ENCODE measurements around the gene PLD2.
A peak's percentile ranks its signal among the peaks of the same experiment; 100 is the strongest.

PLD2 gene

DNA sequence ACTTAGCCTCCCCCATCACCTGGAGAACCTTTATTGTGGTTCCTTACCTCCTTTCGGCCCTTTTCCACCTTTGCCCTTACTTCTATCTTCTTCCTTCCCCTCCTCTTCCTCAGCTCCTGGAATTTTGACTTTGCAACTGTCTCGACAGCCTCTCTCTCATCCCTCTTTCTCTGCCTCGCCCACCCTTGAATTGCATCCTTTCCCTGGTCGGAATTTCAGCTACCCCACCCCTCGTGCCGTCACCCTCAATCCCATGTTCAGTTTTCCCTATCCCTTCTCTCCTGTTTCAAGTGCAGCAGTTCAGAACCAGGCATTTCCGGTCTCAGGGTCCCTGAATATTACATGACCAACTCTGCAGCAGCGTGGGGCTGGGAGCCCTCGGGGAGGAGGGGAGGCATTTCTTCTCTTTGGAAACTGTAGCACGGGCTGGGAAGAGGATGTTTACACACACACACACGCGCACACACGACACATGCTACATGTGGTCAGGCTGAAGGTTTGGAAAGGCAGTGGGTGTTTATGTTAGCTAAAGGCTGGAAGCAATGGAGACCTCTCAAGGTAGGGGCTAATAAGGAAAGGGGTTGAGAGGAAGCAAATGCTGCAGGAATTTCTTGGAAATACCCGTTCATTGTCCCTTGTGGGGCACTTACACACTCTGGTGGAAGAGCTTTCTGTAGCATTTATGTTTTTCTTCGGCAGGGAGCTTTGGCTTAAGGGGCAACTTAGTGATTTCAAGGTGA lies 27.2 kb downstream of the PLD2 start:
- DNase-seq (ENCODE audit: low read depth in 2 of 2): peak in 1 of 2 experiments; percentile 14

DNA sequence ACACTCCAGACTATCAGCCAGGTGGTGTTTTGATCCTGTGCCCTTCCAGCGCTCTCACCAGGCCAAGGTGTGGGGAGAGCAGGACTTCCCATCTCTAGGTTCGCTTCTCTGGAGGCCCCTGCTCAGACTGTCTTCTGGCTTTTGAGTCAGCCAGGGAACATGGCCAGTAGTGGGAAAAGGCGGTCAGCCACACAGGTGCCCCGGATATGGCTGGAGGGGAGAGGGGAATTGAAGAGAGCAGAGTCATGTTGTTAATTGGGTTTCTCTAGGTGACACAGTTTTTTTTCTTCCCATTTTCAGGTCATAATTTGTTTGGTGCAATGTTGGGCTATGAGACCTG lies 27.7 kb downstream of the PLD2 start:
- DNase-seq (ENCODE audit: low read depth in 2 of 2): no peak

DNA sequence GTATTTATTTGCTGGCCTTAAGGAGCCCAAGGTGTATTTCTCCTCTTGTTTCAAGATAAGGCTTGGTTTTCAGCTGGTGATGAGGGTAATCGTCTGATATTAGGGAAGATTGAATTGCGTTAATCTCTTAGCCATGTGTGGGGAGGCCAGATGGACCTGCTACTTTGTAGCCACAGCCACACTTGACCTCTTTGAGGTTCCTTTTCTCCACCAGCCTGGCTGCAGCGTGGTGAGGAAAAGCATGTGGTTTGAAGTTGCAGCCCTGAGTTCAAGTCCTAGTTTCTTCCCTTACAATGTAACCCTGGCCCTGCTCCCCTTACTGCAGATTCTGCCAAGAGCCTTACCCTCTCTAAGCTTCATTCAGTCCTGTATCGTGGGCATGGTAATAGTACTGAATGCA lies 29.3 kb downstream of the PLD2 start:
- DNase-seq (ENCODE audit: low read depth in 2 of 2): no peak

DNA sequence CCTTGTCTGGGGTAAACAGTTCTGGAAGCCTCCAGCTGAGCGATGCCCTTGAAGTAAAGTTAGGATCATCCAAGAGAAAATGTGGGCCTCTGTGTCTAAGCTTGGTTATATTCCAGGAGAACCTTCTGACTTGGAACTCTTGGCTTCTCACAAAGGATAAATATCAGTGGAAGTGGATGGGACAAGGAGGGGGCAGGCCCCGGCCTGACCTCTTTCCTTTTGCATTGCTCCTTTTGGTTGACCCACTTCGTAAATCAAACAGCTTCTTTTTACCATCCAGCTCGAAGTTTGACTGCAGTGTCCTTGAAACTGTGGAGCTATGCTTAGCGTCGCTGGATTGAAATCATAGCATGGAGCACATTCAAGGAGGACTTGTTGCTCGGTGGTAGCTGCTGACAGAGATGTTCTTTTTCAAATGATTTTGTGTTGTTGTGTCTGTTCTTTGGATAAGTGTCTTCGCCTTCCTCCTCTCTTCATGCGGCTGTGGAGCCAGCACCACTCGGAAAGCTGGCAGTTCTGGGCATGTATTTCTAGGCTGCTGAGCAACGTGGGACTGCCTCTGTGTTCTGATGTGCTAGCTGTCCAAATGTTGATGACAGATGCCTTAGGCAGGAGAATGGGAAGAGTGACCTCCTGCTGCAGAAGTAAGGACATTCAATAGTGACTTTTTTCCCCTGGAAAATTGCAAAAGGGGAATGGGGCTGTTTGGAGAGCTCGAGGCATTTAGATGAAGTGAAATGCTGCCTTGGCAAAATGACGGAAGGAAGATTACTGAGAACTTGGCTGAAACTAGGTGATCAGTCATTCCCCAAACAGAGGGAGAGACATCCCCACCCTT lies 30.7 kb downstream of the PLD2 start:
- no peak for DNase-seq (ENCODE audit: low read depth in 2 of 2)

DNA sequence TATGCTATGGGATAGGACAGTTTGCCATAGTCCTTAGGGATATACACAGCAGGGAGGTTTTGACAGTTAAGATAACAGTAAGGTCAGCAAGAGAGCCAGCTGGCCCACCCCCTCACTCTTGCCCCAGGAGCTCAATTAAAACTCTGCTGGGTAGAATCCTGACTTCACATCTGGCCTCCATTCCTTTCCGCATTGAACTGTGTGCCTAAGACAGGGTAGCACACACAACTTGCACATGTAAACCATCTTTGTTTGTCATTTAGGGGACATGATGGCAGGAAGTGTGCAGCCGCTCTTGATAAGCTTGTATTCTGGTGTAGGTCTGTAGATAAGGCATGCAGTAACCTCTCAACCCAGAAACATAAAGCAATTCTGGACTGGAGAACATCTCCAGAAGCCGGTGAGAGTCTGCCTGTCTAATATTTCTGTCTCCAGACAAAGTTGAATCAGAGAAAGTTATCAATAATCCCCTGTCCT lies 31.4 kb downstream of the PLD2 start:
- no peak for DNase-seq (ENCODE audit: low read depth in 2 of 2)

DNA sequence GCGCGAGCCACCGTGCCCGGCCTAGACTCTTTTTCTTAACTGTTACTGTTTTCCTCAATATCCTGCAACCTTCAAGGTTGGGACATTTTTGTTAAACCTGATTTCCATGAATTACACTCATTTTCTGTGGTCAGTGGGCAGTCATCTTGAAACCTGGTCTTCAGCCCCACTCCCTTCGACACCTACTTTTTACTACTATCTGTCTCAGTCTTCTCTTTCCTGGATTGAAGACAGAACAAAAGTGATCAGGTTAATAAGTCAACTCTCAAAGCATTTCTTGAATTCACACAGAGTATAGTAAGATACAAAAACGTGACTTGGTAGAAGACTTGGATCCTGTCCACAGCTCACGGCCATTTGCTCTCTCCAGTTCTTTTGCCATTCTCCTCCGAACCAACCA lies 32.3 kb downstream of the PLD2 start:
- DNase-seq (ENCODE audit: low read depth in 2 of 2): no peak

DNA sequence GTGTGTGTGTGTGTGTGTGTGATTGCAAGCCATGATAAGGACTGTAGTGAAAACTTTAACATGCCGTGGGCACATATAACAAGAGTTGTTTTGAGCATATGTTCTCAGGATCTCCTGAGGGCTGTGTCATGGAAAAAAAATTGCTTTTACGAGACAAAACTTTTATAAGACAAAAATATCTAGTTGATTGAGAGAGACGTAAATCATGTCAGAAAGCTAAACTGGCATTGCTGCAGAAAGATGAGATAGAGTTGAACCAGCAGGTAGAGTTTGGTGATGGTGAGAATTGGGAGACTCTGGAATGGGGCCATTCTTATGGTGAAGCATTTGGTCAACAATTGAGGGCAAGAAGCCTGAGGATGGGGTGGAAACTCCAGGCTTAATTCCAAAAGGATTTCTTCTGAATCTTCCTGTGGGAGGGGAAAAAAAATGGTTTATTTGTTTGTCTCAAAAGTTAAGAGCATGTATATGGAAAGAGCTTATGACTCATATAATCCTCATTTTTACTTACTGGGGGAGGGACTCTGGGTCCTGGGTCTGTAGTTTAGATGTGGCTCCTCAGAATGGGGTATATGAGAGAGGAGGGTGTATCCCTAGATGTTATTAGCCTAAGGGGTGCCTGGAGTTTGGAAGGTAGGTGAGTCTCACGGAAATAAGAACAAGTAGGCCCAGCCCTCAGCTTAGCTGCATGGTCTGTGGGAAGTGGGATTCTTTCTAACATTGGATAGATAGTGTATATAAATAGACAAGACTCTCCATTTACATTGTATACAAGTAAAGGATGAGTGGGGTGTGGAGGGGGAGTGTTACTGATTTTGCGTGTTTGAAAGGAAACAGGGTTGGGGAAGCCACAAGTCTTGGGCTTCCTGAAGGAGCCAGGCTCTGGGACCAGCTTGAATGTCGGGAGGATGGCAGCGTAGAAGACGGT lies 33.3 kb downstream of the PLD2 start:
- DNase-seq (ENCODE audit: low read depth in 2 of 2): no peak

DNA sequence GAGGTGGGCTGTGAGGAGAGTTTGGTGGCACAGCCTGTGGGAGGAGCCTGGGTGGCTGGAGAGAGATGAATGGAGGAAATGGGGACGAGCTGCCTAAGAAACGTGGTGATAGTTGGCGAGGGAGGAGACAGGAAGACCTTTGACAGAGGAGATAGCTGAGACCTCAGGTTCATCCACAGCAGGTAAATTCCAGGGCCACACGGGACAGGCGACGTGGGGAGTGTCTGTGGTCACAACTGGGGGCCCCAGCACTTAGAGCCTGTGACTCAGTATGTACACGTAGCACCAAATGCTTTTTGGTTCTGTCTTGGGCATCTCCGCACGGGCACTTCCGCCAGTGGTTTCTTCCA lies 33.9 kb downstream of the PLD2 start:
- no peak for DNase-seq (ENCODE audit: low read depth in 2 of 2)

DNA sequence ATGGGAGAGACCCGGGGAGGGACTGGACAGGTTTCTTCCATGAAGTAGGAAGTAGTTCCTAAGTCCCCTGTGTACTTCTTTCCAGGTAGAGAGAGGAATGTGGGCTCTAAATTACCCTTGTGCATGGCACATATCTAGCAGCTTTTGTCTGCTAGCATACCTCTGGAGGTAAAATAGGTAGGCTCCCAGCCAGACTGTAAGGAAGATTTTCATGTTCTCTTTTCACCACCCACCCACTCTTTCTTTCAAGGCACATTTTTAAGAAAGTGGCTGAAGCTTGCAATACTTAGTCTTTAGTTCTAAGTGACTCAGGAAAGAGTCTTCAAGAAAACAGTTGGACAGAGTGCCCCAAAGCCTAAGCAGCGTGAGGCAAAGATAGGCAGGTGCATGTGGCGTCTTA lies 35.4 kb downstream of the PLD2 start:
- DNase-seq (ENCODE audit: low read depth in 2 of 2): no peak

DNA sequence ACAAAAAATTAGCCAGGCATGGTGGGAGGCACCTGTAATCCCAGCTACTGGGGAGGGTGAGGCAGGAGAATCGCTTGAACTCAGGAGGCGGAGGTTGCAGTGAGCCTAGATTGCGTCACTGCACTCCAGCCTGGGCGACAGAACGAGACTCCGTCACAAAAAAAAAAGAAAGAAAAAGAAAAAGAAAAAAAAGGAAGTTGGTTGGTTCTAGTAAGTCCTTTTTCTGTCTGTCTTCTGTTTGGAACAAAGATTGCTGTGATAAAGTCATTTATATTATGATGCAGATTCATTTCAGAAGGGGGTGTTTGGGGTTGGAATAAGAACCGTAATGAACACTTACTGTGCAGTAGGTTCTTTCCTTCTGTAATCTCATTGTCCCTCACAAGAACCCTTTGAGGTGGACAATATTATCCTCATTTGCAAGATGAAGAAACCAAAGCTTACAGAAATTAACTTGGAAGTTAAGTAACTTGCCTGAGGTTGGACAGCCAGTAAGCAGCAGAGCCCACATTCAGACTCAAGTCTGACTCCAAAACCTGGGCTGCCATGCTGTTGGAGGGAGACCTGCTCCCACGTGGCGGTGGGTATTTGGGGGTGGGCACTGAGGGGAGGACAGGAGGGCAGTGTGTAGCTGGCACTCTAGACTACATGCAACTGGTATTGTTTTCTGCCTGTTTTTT lies 36.5 kb downstream of the PLD2 start:
- DNase-seq (ENCODE audit: low read depth in 2 of 2): no peak

DNA sequence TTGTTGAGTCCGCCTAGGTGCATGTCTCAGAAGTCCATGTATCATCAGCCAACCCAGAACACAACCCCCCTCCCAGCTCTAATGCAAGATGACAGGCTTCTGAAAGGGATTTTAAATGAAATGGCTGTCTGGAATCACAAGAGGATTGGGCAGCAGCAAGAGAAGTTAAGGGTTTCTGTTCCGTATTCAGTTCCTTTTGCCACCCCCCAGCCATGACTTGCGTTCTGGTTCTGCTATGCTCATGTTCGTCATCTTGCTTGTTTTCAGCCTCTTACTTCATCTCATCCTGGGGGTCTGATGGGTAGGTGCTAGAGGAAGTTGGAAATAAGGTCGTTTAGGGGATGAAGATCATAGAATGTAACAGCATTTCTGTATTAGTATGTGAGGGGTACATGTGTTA lies 38.2 kb downstream of the PLD2 start:
- DNase-seq (ENCODE audit: low read depth in 2 of 2): no peak

DNA sequence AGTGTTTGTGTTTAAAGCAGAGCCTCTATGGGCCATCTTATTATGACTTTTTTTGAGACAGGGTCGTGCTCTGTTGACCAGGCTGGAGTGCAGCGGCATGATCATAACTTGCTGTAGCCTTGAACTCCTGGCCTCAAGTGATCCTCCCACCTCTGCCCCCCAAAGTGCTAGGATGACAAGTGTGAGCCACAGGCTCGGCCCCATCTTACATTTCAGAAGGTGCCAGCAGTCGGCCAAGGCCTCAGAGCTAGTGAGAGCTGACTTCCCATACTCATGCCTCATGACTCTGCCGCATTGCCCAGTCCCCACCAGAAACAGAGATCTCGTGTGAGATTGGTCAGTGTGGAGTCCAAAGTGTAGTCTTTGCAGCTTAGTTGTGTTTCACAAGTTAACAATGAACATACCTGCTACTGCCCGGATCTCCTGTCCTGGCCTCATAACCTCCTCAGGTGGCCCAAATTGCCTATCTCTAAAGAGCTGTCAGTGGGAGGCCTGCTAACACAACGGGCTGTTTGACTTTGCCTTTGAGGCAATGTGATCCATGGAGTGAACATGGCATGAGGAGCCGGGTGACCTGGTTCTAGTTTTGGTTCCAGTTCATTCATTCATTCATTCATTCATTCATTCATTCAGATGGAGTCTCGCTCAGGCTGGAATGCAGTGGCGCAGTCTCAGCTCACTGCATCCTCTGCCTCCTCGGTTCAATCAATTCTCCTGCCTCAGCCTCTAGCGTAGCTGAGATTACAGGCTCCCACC lies 39.9 kb downstream of the PLD2 start:
- no peak for DNase-seq (ENCODE audit: low read depth in 2 of 2)

DNA sequence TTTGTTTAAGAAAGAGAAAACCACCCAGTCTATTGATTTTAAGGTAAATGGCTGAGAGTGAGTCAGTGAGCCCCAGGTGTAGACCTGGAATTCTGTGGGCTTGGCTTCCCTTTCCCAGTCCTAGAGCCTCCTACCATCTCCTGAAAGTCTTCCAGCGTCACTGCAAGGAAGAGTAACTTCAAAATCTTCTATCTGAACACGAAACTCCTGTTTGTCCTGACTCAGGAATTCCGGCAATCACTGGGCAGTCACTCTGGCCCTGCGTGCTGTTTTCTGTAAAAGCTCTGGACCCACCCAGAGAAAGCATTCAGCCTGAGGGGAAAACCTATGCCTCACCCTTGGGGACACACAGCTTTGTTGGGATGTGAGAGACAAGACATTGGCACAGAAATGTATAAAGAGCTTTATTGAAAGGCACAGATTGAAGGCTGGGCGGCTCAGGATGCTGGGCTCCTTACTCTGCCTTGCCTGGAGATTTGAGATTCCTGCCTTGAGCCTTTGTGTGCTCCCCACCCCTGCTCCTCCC lies 42.1 kb downstream of the PLD2 start:
- DNase-seq (ENCODE audit: low read depth in 2 of 2): no peak

DNA sequence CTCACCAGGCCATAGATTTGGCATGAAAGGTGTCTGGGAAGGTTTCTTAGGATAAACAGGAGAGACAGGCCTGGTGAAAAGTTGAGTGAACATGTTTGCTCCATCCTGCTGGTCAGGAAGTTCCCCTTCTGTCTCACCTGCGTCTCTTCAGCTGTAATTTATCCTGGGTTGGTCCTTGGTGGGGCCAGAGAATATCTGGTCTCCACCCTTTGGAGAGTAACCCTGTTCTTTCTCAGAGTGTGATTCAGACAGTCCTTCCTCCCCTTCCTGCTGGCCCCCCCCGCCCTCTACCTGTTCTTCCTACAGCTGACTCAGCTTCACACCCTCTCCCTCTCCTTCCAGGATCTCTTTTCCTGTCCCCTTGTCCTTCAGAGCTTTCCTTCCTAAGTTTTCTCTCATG lies 43.3 kb downstream of the PLD2 start:
- DNase-seq (ENCODE audit: low read depth in 2 of 2): no peak

DNA sequence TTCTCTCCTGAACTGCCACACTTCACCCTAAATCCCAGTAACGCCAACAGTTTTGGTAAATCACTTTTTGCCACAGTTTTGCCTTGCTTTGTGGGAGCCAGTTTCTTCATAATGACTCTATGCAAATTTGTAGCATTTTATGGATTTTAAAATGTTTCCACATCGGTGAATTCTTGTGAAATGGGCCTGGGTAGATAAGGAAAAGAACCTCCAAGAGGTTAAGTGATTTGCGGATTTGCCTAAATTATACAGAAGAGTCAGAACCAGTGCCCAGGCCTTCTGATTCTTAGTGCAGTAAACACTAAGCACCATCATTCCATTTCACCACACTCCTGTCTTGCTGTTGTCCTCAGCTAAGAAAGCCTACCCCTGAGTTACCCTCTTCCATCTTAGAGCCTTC lies 44.1 kb downstream of the PLD2 start:
- no peak for DNase-seq (ENCODE audit: low read depth in 2 of 2)

DNA sequence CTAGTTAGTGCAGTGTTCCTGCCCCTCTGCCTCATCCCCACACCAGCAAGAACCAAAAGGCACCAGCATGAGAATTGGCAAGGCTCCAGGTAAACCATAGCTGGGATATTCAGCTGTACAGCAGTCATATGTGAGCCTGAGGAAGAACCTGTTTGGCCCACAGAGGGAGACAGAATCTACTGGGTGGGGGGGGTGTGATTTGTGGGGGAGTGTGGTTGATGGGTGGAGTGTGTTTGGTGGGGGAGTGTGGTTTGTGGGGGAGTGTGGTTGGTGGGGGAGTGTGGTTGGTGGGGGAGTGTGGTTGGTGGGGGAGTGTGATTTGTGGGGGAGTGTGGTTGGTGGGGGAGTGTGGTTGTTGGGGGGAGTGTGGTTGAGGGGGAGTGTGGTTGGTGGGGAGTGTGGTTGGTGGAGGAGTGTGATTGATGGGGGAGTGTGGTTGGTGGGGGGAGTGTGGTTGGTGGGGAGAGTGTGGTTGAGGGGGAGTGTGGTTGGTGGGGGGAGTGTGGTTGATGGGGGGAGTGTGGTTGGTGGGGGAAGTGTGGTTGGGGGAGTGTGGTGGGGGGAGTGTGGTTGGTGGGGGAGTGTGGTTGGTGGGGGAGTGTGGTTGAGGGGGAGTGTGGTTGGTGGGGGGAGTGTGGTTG lies 45.7 kb downstream of the PLD2 start:
- peak in 1 of 2 experiments; percentile 45 for DNase-seq (ENCODE audit: low read depth in 2 of 2)

DNA sequence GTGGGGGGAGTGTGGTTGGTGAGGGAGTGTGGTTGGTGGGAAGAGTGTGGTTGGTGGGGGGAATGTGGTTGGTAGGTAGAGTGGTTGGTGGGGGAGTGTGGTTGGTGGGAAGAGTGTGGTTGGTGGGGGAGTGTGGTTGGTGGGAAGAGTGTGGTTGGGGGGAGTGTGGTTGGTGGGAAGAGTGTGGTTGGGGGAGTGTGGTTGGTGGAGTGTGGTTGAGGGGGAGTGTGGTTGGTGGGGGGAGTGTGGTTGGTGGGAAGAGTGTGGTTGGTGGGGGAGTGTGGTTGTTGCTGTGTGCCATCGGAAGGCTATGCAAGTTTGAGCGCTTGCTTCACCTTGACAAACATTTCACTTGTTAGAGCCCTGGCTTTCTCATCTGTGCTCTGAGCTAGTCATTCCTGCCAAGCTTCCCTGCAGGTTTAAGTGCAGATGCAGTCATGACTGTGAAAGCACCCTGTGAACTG lies 46.3 kb downstream of the PLD2 start:
- DNase-seq (ENCODE audit: low read depth in 2 of 2): no peak

DNA sequence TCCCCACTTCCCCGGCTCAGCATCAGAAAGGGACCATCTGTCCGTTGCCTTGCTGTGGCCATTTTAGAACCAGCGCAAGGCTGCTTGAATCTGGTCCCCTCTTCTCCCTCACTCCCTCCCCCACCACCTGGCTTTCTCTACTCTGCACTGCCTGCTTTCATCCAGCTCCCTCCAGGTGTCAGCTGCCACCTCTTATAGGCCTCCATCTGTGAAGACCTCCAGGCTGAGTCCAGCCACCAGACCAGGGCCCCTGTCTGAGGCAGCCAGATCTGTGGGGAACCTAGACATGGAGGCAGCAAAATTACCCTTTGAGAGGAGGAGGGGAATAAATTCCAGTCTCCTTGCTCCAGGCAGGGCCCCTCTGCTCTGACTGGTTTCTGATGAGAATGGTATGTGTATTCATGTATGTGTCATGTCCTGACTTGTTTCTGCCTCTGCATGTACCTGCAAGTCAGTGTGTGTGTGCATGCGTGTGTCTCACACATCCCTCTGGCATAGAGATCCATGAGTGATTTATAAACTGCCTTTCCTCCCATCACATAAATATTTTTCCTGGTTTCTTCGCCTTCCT lies 47.2 kb downstream of the PLD2 start:
- peak in 1 of 2 experiments; percentile 44 for DNase-seq (ENCODE audit: low read depth in 2 of 2)

DNA sequence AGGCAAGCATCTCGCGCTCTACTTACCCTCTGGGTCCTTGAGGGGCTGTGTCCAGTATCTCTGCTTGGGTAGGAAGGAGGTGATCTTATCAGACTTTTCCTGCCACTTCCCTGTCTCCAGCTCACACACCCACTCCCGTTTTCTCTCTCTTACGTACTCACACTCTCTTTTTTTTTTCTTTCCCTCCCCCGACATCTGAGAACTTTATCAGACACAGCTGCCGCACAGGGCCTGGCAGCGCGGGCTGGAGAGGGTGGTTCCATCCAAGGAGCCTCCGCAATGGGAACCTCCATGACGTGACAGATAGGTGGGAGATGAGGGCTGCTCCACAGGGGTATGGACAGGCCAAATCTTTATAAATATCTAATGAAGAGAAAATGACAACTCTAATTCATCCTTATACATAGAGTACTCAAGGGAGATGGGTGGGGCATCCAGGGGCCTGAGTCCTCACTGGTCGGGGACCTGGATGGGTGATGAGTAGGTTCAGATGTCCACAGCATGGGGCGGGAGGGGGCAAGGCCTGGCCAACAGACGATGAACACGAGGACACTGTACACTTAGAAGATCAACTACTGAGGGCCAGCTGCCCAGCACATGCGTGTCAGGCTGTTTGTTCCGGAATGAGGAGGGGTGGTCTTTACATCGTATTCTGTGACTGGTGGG lies 49.5 kb downstream of the PLD2 start:
- DNase-seq (ENCODE audit: low read depth in 2 of 2): no peak
